Measurements from ENCODE around the gene PRKAG2.

The PRKAG2 gene

DNA sequence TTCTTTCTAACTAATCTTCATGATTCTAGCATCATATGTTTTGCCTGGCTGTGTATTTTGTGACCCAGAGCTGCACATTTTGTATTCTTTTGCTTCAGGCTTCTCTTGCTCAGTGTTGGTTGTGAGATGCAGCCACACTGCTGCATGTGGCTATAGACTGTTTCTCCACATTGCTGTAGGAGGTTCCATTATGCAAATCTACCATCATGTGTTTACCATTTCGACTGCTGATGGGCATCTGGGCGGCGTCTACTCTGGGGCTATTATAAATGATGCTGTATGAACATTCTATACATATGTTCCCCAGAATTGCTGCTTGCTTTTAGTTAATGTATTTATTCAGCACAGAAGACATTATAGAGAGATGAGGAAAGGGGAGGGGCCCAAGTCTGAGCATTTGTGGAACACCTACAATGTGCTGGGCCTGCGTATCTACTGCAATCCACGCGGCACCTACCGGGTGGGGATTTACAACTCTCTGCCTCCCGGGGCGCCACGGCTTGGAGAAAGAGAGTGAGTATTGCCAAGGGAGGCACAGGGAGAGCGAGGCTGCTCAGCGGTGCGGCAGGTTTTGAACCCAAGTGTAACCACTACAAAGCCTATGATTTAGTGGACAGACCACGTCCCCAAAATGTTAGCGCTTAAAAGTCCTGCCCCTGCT lies 172.5 kb downstream of the PRKAG2 start:
- no peak for DNase-seq

DNA sequence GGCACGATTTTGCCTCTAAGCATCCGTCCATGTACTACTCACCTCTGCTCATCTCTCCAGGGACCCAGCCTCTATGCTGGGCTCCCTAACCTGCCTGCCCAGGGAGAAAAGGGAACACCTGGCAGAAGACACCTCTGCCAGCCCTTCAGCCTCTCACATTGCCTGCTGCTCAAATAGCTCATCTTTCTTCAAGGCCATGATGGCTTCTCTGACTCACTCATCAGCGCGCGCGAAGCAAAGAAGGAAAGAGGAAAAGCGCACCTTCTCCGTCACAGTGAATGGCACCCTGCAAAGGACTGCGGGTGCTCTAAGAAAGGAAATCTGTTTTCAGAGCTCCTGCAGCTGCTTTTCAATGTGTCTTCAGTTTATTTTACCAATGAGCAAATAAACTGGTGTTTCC lies 174.0 kb downstream of the PRKAG2 start:
- no peak for DNase-seq

DNA sequence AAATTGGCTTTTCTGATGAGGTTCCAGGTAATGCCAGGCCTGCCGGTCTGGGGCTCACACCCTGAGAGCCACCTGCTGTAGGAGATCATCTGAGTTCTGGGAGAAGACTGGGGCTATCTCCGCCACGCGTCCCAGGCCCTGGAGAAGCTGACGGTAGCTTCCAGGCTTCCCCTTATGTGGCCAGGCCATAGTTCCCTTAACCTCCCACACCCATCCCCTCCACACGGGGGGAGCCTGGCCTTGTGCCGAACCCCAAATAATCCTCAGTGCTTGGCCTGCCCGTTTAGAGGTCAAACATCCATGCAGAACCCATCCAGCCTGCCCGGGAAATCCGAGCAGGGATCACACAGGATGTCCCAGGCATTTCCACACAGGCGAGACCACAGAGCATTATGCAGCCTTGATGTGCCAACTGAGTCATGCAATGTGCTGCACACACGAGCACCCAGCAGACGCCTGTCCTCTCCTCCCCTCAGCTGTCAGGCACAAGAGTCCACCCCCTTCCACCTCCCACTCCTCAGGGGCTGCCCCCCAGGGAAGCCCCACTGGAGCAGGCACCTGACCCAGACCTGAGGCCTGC lies 176.2 kb downstream of the PRKAG2 start:
- DNase-seq = no peak

DNA sequence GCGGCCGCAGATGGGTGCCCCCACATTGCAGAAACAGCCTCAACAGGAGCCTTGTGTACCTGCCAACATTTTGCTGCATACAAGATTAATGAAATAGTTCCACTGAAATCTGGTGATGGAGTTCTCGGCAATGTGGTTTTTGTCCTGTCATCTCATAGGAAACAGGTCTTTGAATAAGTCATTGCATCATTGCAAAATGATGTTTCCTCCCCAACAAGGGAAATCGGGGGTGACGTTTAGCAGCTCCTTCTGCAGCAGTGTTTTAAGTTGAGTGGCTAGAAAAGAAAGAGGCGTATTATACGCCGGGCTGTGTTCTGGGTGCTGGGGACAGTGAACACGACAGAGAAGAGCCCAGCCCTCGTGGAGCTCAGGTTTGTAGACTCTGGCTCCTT lies 177.0 kb downstream of the PRKAG2 start:
- no peak for DNase-seq

DNA sequence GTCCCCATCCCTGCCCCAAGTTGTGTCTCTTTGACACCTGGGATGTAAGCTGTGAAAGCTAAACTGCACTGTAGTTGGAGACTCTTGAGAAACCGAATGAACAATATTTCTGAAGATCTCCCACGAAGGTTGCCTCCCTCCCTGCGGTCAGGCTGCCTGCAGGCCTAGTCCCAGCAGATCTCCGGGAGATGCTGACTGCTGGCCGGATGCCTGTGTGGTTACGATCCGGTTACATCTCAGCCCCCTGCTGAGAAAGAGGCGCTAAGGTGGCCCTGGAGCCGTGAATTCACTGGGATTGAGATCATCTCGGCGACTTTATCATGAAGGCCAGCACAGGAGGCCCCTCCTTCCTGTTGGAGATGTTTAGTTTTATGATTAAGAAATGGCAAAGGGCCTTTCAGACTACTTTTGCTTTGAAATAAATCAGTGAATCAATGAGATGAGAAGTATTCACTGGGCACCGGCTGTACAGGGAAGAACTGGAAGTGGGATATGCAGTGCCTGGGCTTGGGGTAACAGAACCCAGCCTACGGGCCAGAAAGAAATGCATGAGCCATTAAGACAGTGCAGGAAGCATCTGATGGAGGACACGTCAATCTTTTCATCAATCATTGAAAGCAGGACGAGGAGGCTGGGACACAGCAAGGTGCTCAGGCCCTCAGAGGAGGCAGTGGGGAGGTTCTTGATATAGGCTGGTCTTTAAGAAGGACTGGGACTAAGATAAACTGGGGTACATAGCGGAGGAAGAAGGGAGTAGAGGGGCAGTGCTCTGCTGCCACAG lies 177.6 kb downstream of the PRKAG2 start:
- DNase-seq = no peak

DNA sequence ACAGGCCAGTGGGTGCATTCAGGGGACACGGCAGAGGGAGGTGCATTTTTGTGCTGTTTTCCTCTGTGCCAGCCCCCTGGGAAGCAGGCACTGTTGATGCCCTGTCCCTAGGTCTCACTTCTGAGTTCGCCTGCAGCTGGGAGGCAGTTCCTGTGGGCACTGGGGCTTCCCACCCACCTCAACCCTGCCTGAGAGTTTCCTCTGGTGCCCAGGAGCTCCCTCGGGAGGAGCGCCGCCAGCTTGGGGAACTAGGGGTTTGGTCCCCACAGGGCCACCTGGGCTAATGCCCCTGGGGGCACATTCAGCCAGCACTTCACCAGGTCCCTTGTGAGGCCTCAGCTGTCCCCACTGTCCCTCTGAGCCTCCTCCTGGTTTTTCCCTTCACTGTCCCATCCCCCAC lies 179.0 kb downstream of the PRKAG2 start:
- DNase-seq = no peak

DNA sequence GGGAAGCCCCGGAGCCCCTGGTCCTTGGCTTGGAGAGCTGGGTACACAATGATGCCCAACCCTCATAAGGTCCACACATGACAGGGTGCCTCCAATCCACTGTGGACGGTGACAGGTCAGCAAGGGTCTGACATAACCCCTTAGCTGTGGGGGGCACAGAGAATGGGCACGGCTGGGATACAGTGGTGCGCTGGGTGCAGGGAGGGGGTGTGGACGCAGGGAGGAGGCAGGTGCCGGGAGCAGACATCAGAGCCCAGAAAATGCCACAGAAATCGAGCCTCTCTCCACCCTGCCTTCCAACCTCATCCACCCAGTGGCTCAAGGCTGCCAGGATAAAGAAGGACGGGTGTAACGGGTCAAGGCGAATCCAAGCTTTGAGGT lies 179.4 kb downstream of the PRKAG2 start:
- DNase-seq = no peak

DNA sequence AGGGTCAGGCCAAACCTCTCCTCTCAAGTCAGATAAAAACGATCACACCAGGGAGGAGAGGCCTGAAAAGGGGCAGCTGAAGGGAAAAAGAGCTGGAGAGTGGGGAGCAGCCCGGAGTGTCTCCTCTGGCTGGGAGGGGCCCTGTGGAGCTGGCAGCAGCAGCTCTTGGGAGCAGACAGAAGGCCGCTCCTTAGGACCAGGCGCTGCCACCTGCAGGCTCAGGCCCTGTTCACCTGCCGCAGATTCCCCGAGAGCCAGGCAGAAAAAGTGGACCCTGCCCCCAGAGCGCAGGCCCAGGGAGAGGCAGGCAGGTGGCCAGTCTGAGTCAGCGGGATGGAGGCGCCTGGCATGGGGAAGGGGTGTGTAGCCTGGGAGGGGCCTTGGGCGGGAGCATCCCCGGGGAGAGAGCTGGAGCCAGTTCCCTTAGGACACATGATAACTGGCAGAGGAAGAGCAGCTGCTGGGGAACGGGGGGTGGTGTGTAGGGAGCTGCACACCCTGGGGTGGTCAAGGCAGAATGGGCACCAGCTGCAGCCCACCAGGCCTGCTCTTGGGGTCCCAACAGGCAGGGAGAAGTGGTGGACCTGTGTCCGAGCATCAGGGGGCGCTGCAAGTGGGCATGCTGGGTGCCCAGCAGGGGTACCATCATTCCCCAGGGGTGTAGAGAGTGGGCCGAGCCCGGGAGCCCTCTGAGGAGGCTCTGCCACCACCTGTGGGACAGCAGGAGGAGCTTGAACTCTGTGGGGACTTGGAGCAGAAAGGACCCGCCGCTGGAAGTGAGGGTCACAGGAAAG lies 180.0 kb downstream of the PRKAG2 start:
- no peak for DNase-seq

DNA sequence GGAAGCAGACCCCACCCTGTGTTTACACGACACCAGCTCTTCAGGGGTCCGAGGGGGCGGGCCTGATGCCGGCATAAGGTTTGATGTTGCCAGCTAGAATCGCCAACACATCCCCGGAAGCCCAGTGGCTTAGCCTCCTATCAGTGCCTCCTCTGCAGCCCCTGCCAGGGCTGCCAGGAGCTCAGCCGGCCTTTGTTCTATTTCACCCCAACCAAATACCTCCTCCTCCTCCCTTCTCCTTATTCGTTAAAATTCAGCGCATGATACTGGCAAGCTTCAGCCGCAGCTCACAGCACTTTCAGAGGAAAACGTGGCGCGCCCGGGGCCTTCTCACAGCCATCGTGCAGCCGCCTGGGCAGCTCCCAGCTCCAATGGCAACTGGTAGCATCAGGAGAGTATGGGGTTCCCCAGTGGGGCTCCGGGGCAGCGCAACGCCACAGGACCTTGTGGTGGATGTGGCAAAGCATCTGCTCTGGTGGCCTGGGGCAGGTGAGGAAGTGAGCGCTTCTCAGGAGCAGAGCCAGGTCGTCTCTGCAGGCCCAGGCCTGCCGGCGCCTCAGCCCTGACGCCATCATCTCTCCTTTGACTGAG lies 180.9 kb downstream of the PRKAG2 start:
- DNase-seq = no peak

DNA sequence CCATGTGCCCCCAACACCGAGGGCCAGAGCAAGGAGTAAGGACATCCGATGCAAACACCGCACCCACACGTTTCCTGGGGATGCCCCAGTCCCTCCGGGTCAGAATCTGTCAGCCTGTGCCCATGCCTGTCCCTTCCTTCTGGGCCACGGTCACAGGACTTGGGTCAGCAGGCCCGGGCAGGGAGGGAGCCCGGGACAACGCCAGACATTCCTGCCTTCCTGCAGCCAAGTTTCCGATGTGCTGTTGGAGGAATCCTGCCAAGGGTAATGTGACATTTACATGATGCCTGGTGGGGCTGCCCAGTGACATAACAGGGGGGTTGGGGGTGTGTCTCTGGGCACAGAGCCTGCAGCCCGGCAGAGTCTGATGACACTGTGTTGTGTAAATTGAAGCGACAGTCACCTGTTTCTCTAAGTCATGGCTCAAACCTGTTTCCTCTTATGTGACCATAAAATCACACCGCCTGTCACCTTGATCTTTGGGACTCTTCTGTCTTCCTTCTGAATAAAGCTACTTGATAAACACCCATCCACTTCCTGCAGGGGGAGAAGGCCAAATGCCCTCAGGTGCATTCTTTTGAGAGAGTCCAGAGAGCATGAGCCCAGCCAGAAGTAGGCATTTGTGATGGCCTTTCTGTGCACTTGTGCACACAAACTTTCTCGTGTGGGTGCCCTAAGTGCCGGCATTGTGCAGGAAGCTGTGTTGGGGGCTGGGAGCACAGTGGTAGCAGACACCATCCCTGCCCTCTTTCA lies 181.9 kb downstream of the PRKAG2 start:
- no peak for DNase-seq

DNA sequence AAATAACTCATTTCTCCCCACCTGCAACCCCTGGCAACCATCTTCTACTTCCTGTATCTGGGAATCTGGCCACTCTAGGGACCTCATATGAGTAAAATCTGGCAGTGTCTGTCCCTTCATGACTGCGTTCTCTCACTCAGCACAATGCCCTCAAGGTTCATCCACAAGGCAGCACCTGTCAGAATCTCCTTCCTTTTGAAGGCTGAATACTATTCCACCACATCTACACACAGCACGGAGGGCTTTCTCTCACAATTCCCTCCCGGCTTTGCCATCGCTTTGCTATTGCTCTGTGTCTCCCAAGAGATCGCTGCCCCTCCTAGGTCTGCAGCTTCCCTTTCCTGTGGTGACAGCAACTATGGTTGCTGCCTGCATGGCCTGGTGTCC lies 182.5 kb downstream of the PRKAG2 start:
- no peak for DNase-seq

DNA sequence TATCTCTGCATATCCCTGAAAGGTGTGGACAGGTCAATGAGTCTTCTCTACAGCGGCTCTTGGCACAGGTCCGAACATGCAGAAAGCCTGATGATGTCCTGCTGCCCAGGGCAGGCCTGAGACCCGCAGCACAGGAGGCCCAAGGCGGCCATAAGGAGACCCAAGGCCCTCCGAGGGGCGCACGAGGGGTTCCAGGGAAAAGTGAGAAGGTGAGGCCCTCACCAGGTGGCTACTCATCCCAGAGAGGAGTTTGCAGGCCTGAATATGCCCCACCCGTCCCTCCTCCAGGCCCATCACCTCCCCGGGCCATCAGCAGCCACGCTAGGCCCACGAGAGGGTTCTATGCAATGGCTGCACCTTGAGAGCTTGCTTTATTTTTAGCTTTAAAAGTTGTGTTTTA lies 183.8 kb downstream of the PRKAG2 start:
- no peak for DNase-seq

DNA sequence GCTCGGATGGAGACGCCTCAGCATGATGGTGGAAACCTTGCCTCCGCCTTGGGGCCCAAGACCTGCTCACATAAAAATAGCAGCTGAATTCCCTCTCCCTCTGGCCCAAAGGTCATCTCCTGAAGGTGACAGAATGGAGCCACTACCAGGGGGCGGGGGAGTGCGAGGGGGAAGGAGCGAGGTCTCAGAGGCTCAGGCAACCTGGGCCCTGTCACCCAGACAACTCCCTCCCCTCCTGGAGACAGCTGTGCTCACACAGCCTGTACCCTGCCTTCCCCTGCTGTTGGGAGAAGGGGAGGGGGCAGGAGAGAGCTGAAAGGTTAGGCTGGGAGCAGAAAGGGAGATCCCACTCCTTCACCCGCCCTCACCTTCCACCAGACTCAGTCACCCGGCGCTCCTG lies 184.2 kb downstream of the PRKAG2 start:
- no peak for DNase-seq

DNA sequence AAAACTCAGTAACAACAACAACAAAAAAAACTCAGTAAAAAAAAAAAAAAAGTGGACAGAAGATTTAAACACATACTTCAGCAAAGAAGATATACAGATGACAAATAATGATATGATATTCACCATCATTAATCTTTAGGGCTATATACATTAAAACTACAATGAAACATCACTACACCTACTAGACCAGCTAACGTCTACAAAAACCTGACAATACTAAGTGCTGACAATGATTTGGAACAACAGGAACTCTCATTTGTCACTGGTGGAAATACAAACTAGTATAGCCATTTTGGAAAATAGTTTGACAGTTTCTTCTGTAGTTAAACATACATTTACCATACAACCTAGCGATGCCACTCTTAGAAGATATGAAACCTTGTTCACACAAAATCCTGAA lies 185.5 kb downstream of the PRKAG2 start:
- no peak for DNase-seq

DNA sequence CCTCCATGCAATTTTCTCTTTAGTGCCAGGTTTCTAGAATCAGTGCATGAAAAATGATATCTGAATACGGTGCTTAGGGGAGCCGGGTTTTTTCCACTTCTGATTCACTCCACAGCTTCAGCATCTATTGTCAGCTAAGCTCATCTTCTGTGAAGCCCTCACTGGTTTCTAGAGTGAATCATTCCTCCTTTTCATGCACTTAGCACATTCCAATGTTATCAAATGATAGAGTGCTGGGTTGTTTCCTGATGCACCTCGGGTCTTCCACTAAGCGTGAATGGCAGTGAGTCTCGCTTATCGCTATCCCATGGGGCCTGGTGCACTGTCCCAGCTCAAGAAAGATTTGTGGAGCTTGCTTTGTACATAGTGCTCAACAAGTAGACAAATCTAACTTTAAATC lies 186.3 kb downstream of the PRKAG2 start:
- DNase-seq = no peak

DNA sequence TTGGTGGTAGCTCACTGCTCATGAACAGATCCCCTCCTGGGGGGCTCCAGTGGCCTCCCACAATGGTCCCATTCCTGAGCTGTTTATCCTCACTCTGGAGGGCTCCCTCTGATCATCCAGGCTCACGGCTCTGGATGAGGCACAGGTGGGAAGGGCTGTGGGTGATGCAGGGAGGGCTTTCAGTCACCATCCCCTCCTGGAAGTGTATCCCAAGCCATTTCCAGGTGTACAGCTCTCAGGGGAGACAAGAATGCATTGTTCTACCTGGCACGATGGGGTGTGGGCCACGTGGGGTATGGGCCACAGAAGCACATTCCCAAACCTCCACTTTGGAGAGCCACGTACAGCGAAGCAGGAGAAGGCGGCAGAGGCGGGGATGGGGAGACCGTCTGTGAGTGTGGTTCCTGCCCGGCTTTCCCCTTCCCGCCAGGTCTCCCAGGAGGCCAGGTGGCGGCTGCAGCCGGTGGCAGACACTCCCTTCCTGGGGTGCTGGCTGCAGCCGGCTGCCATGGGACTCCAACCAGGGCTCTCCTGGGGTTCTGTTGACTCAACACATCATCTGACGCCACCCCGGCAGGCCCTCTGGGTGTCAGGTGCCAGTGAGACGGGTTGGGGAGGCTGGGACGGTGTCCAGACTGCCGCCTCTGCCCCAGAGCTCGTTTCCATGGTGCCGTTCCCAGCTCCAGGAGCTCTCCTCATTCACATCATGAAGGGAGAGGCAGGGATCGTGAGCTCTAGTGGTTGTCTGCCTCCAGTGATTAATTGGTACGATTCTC lies 187.5 kb downstream of the PRKAG2 start:
- no peak for DNase-seq

DNA sequence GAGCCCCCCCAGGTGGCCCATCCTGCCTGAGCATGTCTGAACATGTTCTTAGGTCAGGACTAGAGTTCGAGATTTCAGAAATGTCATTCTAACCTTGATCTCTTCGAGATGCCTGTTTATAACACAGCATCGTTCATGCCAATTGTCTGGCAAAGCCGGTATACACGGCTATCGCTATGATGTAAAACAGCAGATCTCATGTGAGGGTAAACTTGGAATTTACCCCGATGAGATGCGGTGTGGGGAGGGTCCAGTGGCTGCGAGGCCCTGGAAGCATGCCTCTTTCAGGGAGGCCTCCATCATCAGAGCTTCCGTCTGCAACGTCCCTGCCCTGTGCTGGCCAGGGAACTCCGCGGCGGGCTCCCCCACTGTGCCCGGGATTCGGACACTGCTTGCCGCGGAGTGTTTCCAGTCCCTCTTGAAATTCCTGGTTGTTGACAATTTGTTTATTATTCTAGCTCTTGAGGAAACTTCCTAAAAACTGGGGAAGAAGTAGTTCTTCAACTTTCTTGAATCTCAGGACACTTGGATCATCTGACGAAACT lies 188.6 kb downstream of the PRKAG2 start:
- no peak for DNase-seq

DNA sequence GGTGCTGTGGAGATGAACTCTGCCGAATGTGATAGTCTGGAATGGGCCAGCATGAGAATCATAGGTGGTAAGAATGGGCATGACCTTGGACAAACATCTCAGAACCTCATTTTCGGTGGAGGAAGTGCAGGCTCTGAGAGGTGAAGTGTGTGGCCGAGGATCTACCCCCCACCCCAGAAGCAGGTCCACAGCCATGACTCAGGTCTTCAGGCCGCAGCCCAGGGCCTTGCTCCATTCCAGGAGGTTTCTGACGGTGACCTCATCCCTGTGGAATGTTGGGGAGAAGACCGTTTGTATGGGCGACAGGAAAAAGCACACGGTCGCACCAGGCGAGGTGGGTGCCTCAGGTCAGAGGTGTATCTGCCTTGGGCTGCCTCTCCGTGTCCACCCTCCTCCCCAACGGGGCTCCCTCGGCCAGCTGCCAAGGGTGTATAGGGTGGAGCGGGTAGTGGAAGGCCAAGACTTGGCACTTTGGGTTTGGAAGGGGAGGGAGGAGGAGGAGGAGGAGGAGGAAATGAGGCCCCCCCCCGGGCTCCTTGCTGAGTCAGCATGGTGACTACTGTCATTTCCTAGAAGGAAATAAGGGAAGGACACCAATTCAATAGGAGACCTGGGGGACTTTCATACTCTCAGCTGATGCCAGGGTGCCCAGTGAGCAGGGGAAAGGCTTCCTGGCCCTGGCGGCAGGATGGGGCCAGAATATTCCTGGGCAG lies 189.2 kb downstream of the PRKAG2 start:
- no peak for DNase-seq

DNA sequence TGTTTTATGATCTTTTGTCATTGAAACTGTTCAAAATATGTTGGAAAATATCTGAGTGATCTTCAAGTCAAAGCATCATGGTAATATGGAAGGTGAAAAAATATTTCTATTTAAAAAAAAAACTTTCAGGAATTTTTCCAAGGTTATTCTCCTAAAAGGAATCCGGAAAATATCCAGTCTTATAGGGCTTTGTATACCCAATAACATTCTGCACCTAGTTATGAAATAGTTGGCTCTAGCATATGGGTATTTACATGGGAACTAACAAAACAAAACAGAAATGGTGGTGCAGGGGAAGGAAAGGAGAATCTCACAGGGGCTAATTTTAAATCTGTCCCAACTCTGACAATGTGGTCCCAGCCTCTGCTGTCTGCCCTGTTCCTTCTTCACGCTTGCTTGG lies 190.1 kb downstream of the PRKAG2 start:
- no peak for DNase-seq

DNA sequence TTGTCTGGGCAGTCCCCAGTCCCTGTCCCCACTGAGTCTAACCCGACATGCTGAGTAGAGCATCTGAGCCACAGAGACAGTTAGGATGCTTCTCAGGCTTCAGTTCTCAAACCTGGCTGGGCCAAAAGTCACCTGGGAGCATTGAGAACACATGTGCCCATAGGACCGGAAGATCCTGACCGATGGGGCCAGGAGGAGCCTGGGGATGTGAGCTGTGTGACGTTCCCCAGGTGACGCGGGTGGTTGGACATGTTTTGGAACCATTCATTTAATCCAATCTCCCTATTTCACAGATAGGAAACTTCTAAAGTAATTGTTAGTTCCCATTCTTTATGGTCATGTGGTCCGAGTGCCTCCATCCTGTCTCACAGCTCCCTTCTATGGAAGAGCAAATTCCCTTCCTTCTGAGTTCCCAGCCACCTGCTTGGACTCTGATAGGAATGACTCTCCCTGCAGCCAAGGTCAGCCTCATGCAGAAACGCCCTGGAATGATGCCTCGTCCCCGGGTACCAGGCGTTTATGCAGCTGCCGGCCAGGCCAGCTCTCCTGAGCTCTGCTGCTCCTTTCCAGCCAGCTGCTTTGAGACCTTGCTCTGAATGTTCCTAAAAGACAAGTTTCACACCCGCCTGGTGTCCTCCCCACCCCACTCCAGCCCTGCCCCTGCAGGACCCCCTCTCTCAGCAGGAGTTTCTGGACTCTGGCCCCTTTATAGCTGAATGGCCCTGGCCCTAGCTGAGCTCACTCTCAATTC lies 190.7 kb downstream of the PRKAG2 start:
- DNase-seq = no peak
